ENCODE results near the gene CTSL.

DNA sequence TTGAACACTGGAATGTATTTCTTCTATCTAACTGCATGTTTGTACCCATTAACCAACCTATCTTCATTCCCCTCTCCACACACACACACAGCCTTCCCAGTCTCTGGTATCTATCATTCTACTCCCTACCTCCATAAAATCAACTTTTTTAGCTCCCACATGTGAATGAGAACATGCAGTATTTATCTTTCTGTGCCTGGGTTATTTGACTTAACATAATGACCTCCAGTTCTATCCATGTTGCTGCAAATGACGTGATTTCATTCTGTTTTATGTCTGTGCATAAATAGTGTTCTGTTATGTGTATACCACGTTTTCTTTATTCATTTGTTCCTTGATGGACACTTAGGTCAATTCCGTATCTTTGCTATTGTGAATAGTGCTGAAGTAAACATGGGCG lies 38.7 kb upstream of the CTSL start:
- TF ChIP-seq TOX (CRISPR knock-in tag; IDR thresholded peaks at IDR 0.05; ENCODE audit: borderline replicate concordance) (no peak), OSR1 (CRISPR knock-in tag; IDR thresholded peaks at IDR 0.05) (no peak), ISL1 (CRISPR knock-in tag; IDR thresholded peaks at IDR 0.05) (no peak), BACH2 (CRISPR knock-in tag; IDR thresholded peaks at IDR 0.05; ENCODE audit: borderline replicate concordance) (no peak), ZC3H10 (CRISPR knock-in tag; IDR thresholded peaks at IDR 0.05) (no peak), ZNF565 (CRISPR knock-in tag; conservative IDR thresholded peaks at IDR 0.05; ENCODE audit: low read depth) (no peak), ZFP3 (CRISPR knock-in tag; IDR thresholded peaks at IDR 0.05) (no peak), ZNF8 (CRISPR knock-in tag; IDR thresholded peaks at IDR 0.05) (no peak), PPARA (CRISPR knock-in tag; IDR thresholded peaks at IDR 0.05; ENCODE audit: borderline replicate concordance) (no peak)
- TF ChIP-seq, protein P1, sequence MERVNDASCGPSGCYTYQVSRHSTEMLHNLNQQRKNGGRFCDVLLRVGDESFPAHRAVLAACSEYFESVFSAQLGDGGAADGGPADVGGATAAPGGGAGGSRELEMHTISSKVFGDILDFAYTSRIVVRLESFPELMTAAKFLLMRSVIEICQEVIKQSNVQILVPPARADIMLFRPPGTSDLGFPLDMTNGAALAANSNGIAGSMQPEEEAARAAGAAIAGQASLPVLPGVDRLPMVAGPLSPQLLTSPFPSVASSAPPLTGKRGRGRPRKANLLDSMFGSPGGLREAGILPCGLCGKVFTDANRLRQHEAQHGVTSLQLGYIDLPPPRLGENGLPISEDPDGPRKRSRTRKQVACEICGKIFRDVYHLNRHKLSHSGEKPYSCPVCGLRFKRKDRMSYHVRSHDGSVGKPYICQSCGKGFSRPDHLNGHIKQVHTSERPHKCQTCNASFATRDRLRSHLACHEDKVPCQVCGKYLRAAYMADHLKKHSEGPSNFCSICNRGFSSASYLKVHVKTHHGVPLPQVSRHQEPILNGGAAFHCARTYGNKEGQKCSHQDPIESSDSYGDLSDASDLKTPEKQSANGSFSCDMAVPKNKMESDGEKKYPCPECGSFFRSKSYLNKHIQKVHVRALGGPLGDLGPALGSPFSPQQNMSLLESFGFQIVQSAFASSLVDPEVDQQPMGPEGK (CRISPR knock-in tag; IDR thresholded peaks at IDR 0.05; ENCODE audit: borderline replicate concordance), result no peak
- TF ChIP-seq, protein P2, sequence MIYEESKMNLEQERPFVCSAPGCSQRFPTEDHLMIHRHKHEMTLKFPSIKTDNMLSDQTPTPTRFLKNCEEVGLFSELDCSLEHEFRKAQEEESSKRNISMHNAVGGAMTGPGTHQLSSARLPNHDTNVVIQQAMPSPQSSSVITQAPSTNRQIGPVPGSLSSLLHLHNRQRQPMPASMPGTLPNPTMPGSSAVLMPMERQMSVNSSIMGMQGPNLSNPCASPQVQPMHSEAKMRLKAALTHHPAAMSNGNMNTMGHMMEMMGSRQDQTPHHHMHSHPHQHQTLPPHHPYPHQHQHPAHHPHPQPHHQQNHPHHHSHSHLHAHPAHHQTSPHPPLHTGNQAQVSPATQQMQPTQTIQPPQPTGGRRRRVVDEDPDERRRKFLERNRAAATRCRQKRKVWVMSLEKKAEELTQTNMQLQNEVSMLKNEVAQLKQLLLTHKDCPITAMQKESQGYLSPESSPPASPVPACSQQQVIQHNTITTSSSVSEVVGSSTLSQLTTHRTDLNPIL (CRISPR knock-in tag; IDR thresholded peaks at IDR 0.05; ENCODE audit: low read depth), result no peak
- TF ChIP-seq, protein P3, sequence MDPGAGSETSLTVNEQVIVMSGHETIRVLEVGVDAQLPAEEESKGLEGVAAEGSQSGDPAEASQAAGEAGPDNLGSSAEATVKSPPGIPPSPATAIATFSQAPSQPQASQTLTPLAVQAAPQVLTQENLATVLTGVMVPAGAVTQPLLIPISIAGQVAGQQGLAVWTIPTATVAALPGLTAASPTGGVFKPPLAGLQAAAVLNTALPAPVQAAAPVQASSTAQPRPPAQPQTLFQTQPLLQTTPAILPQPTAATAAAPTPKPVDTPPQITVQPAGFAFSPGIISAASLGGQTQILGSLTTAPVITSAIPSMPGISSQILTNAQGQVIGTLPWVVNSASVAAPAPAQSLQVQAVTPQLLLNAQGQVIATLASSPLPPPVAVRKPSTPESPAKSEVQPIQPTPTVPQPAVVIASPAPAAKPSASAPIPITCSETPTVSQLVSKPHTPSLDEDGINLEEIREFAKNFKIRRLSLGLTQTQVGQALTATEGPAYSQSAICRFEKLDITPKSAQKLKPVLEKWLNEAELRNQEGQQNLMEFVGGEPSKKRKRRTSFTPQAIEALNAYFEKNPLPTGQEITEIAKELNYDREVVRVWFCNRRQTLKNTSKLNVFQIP (CRISPR knock-in tag; IDR thresholded peaks at IDR 0.05; ENCODE audit: borderline replicate concordance, low read depth), result no peak
